Stimulated activated CD8-positive, alpha-beta memory T cell treated with anti-CD3 and anti-CD28 coated beads, Interleukin-12 subunit alpha, Interleukin-12 subunit beta, amount 100 ng/mL, for 24 hours (primary cell): ENCODE measurements around the gene MMP13.
"Not testable (repeated sequence)": the region's sequence is repeated elsewhere in the genome, so short reads cannot be mapped to it uniquely, and the experiment has no call there.

Experiments
- DNase-seq: peaks from one replicate; pipeline ENCODE4 v3.0.0-alpha.2; 2020; ENCODE audit errors: extremely low read depth

Gene MMP13

GRCh38 chr11:102955624-102956023 is at the start of gene MMP13:
TSS of gene MMP13 (minus strand) at chr11:102955732. CDS start at chr11:102955705, 27 bp downstream.
- DNase-seq: no peak

- not testable (repeated sequence) for DNase-seq
Observed at GRCh38 chr11:103004234-103004633, 48.7 kb upstream of the MMP13 start.

- no peak for DNase-seq
Observed at GRCh38 chr11:102994105-102994504, 38.6 kb upstream of the MMP13 start.

GRCh38 chr11:102991776-102992175 is 36.2 kb upstream of the MMP13 start:
- no peak for DNase-seq

GRCh38 chr11:102990145-102990544 is 34.6 kb upstream of the MMP13 start:
- DNase-seq: no peak

GRCh38 chr11:102989379-102990047 is 34.0 kb upstream of the MMP13 start:
- DNase-seq: no peak

GRCh38 chr11:102986815-102987214 is 31.3 kb upstream of the MMP13 start:
- no peak for DNase-seq

- DNase-seq: no peak
Observed at GRCh38 chr11:102985850-102986249, 30.3 kb upstream of the MMP13 start.

- no peak for DNase-seq
Observed at GRCh38 chr11:102983486-102983885, 28.0 kb upstream of the MMP13 start.

GRCh38 chr11:102981324-102981910 is 25.9 kb upstream of the MMP13 start:
- DNase-seq: no peak

GRCh38 chr11:102974552-102975280 is 19.2 kb upstream of the MMP13 start:
- DNase-seq: no peak

GRCh38 chr11:102973698-102974097 is 18.2 kb upstream of the MMP13 start:
- not testable (repeated sequence) for DNase-seq

- DNase-seq: no peak
Observed at GRCh38 chr11:102972853-102973252, 17.3 kb upstream of the MMP13 start.

- no peak for DNase-seq
Observed at GRCh38 chr11:102971766-102972165, 16.2 kb upstream of the MMP13 start.

- no peak for DNase-seq
Observed at GRCh38 chr11:102967497-102967896, 12.0 kb upstream of the MMP13 start.

GRCh38 chr11:102966011-102966410 is 10.5 kb upstream of the MMP13 start:
- DNase-seq: no peak

- no peak for DNase-seq
Observed at GRCh38 chr11:102964867-102965266, 9.3 kb upstream of the MMP13 start.

GRCh38 chr11:102957953-102958352 is 2.4 kb upstream of the MMP13 start:
- DNase-seq: no peak

GRCh38 chr11:102950622-102951081 is 4.9 kb downstream of the MMP13 start:
- DNase-seq: no peak

GRCh38 chr11:102946237-102946636 is 9.3 kb downstream of the MMP13 start:
- no peak for DNase-seq

- DNase-seq: no peak
Observed at GRCh38 chr11:102940714-102941588, 14.6 kb downstream of the MMP13 start.
